KOPT-K1 (cell line): ENCODE measurements around the gene ABHD2.

Source experiments
- H3K27ac ChIP-seq: fragments of 200-600 bp; sonication (generic); 2 replicates; pipeline ENCODE4 v1.5.1; 2016; ENCODE audit warnings: antibody characterized with exemption, mild to moderate bottlenecking, low read depth, low read length; ENCODE audit not compliant: poor library complexity, severe bottlenecking
- H3K36me3 ChIP-seq: fragments of 200-600 bp; sonication (generic); 2 replicates; pipeline ENCODE4 v1.5.1; 2017; ENCODE audit warnings: antibody characterized with exemption, mild to moderate bottlenecking, low read length, moderate library complexity; ENCODE audit not compliant: insufficient read depth
- H3K9me3 ChIP-seq: fragments of 200-600 bp; sonication (generic); 2 replicates; pipeline ENCODE4 v1.5.1; 2017; ENCODE audit warnings: antibody characterized with exemption, low read length, mild to moderate bottlenecking; ENCODE audit not compliant: insufficient read depth, poor library complexity, severe bottlenecking

ABHD2 gene

DNA sequence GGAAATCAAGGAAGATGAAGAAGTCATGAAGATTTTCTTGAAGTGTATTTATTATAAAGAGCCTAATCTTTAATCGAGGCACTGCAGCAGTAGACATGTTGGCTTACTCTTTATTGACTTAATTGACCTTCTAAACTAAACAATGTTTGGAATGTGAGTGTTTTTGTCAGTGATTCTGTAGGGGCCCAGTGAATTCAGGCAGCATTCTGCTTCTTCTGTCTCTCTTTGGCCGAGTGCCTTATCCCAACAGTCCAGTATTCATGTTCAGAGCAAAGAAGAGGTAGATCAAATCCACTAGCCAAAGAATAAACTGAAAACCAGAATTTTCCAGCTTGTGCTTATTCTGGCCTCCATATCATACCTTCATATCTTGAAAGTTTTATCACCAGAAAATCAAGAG lies 77.4 kb downstream of the ABHD2 start:
- H3K9me3 ChIP-seq: no peaks in the 10 kb centered on the region
- no peak overlapping the region for H3K27ac ChIP-seq
- H3K36me3 ChIP-seq: no peaks in the 10 kb centered on the region; the same call in 1 of the 2 replicates

DNA sequence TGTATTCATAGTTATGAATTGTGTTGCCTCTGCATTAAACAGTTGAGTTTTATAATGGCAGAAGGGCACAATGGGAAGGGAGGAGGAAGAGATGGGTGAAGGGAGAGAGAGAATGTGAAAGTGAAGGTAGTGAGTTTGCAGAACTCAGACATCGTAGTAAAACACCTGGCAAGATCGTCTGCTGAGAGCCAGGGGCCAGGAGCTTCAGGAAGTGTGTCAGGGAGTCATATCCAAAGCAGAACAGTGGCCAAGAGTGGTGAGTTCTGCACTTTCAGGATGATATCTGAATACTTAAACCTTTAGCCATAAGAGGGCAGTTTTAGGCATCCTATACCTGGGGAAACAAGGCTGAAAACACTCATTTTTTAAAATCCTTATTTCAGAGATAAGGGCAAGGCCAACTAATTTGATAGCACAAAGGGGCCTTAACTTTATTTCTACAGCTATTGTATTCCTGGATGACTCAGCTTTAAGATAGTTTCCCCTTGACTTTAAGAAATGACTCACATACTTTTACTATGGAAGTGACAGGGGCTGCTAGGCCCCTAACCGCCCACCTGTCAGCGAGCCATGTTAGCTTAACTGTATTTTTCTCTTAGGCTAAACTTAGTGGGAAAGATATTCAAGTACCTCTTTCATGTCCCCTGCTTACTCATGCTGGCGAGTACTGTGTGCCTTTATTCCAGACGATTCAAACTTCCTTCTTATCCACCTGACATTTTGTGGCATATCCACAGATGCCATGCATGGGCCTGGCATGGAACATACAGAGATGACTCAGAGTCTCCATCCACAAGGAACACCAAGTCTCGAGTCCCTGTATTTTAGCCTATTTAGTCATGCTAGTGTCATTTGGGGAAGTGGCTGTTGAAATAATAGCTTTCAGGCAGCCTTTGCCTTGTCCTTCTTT lies 79.3 kb downstream of the ABHD2 start:
- H3K9me3 ChIP-seq: no peaks in the 10 kb centered on the region
- no peak overlapping the region for H3K27ac ChIP-seq
- H3K36me3 ChIP-seq: no peaks in the 10 kb centered on the region; the same call in 1 of the 2 replicates

DNA sequence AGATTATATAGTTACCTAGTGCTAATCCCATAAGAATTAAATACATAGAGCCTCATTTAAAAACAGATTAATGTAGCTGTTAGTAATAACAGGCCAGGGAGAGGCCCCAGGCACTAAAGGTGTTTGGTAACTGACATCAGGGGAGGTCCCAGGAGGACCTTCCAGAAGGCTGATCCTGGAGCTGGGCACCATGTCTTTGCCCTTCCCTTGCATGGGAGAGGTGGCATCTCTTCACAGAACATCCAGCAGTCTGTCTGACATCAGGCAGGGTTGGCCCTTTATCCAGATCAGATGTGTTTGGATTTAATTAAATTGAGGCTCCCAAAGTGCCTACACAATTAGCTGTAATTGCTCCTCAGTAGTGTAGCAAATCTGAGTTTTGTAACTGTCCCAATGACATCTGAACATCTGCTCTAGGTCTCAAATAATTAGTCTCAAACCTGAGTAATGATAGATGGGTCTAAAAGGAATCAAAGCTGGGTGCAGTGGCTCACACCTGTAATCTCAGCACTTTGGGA lies 80.1 kb downstream of the ABHD2 start:
- Histone ChIP-seq H3K9me3 (no peaks in the 10 kb centered on the region), H3K36me3 (peaks cover 4% of the 10 kb centered on the region; the same call in 1 of the 2 replicates), H3K27ac (no peak overlapping the region)

DNA sequence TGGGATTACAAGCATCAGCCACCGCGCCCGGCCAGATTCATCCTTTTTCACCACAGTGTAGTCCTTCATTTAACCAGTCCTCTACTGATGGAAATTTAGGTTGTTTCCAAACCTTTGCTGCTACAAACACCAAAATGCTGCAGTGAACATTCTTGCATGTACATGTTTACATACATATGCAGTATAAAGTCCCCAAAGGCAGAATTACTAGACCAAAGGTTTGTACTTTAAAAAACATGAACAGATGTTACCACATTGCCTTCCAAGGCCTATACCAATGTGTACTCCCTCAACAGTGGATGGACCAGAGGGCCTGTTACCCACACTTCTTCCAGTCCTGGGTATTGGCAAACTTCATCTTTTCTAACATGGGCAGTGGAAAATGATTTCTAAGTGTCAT lies 82.1 kb downstream of the ABHD2 start:
- H3K9me3 ChIP-seq: no peaks in the 10 kb centered on the region
- H3K36me3 ChIP-seq: 0 out of 2 replicates have a peak, but pooled peaks cover 4% of the 10 kb centered on the region
- H3K27ac ChIP-seq: no peak overlapping the region

DNA sequence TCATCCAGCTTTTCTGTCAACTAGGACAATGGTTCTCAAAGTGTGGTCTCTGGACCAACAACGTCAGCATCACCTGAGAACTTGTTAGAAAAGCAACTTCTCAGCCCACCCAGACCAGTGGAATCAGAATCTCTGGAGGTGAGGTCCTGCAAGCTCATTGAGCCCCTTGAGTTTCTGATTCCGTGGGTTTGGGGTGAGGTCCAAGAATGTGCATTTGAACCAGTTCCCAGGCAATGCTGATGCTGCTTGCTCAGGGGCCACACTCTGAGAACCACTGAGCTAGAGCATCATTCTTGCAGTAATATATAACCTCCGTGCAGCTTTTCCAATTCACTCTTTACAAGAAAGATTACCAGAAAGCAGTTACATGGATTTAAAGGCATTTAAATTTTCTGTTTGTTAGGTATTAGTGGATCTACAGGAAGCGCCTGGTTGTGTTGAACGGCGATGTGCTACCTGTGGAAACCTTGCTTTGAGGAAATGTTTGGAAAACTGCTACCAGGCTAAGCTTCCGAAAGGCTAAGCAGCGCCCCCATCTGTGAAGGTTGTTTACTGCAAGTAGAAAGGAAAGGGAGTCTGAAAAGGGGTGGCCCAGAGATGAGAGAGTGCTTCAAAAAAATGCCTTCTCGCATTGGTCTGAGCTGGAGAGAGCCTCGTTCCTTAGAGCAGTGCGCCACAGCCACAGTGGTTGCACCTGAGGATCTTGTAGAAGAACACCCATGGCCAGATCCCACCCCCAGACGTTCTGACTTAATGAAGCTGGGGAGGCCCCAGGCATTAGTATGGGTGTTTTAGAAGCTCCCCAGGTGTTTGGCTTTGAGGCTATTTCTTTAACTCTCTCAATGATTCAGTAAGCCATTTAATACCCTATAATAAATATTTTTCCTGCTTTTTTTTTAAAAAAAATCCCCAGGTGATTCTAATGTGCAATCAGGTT lies 83.1 kb downstream of the ABHD2 start:
- Histone ChIP-seq H3K27ac (no peak overlapping the region), H3K36me3 (peaks cover 7% of the 10 kb centered on the region; the same call in 1 of the 2 replicates)

DNA sequence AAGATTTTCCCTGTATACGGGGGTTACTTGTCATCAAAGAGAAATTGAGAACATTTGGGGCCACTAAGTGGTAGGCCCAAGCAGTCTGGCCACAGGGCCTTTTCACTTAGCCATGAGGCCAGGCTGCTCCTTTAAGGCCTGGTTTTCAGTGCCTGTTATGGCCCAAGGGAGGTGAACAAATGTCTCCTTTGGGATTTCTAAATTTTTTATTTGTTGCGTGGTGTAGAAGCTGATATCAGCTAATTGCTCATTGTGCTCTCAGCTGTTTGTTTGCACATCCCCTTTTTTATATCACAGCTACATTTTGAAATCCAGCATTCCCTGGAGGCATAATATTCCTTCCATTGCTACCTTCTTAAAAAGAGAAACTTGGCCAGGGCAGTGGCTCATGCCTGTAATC lies 84.7 kb downstream of the ABHD2 start:
- Histone ChIP-seq H3K27ac (no peak overlapping the region), H3K9me3 (no peaks in the 10 kb centered on the region), H3K36me3 (peaks cover 21% of the 10 kb centered on the region)

More for the DNA sequence above, 83.1 kb downstream of the ABHD2 start:
- no peaks in the 10 kb centered on the region for H3K9me3 ChIP-seq

DNA sequence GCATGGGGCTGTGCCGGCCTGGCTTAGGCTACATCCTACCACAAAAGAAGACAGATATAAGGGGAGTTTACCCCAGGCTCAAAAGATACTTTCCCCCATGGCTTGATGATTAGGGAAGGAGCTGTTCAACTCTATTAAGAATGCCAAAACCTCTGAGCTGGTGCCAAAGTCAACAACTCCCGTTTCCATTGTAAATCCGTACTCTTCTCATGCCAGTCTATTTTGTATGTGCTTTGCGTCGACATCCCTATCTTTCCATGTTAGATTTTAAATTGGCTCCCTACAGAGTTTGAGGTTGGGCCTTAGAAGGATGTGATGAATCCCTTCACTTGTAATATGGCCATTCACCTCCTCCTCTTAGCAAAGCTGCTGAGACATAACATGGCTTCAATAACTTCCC lies 86.2 kb downstream of the ABHD2 start:
- no peak overlapping the region for H3K27ac ChIP-seq
- H3K9me3 ChIP-seq: no peaks in the 10 kb centered on the region
- peaks cover 28% of the 10 kb centered on the region for H3K36me3 ChIP-seq

DNA sequence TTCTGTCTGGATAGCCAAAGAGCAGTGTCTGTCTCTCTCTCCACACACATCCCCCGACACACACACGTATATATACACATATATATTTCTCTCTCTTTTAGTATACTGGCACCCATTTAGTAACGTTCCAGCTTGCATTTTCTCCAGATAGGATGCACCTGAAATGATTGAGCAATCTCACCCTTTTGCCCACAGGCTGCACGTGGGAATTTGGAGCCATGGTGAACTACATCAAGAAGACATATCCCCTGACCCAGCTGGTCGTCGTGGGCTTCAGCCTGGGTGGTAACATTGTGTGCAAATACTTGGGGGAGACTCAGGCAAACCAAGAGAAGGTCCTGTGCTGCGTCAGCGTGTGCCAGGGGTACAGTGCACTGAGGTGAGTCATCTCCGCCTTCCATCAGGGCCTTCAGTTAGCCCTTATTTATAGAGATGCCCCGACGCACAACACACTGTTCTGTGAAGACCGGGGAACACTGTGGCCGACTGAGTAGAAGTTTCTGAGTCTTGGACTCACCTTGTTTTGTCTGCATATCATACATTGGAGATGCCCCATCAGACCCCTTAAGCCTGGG lies 87.4 kb downstream of the ABHD2 start:
- no peaks in the 10 kb centered on the region for H3K9me3 ChIP-seq
- H3K27ac ChIP-seq: no peak overlapping the region
- peaks cover 28% of the 10 kb centered on the region for H3K36me3 ChIP-seq

DNA sequence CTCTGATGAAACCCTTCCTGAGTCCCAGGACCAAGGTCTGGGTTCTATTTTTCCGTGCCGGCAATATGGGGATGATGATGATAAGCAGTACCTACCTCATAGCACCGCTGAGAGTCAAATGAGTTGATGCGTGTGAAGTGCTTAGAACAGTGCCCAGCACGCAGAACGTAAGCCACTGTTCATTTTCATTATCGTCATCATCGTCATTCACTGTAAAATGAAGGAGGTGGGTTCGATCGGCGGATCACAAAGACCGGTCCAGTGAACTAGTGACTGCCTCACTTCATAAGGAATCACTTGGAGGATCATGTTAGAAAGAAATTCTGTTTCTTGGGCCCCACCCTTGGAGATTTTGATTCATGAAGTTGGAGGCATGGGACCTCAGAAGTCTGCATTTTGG lies 88.9 kb downstream of the ABHD2 start:
- no peak overlapping the region for H3K27ac ChIP-seq
- no peaks in the 10 kb centered on the region for H3K9me3 ChIP-seq
- H3K36me3 ChIP-seq: peaks cover 28% of the 10 kb centered on the region

DNA sequence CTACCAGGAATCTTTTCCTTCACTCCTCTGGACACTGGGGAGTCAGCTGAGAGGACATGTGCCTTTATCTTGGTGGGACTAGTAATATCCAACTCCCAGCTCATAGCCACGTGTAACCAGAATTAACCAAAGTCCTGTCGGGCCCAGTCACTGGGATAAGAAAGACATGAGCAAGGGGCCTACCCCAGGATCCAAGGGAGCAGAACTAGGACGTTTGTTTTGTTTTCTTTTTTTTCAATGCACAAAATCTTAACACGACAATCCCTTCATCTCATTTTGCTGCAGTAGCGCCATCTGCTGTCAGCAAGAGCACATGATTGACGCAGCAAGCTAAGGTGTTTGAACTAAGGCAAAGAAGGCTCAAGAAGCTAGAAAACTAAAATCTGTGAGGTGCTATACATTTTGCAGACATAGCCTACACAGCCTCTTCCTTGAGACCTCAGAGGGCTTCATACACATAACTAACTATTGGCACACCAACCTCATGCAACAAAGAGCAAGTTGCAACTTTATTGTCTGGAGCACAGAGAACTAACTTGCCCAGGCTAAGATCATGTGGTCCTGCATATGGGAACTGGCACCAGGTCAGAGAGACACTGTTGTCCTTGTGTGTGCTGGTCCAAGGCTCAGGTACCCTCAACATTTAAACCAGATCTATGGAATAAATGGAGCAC lies 89.5 kb downstream of the ABHD2 start:
- Histone ChIP-seq H3K36me3 (peaks cover 26% of the 10 kb centered on the region), H3K27ac (no peak overlapping the region), H3K9me3 (no peaks in the 10 kb centered on the region)

DNA sequence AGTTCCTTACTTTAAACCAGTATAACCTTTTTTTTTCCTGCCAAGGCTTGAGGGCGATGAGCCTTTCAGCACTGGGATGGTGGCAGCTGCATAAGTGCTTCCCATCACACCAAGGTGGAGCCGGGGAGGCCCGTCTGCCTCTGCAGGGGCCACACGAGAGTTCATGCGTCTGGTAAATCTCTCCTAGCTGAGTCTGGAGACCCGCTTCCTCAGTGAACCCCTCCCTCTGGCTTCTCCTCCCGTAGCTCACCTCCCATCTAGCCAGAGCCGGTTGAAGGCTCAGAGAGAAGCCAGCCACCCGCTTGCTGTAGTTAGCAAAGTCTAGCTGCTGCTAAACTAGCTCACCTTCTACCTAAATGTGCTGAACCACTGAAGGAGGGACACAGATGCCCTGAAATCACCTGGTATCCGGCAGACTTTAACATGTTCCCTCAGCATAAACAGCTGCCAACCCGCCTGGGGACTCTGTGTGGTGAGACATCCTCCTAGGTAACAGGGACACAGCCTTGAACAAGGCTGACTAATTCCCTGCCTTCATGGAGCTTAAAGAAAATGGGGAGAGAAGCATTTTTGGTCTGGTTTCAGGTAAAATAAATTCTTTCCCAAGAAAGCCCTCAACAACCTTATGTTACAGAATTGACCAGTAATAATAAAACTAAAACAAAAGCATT lies 90.2 kb downstream of the ABHD2 start:
- Histone ChIP-seq H3K9me3 (no peaks in the 10 kb centered on the region), H3K27ac (no peak overlapping the region), H3K36me3 (peaks cover 24% of the 10 kb centered on the region)

DNA sequence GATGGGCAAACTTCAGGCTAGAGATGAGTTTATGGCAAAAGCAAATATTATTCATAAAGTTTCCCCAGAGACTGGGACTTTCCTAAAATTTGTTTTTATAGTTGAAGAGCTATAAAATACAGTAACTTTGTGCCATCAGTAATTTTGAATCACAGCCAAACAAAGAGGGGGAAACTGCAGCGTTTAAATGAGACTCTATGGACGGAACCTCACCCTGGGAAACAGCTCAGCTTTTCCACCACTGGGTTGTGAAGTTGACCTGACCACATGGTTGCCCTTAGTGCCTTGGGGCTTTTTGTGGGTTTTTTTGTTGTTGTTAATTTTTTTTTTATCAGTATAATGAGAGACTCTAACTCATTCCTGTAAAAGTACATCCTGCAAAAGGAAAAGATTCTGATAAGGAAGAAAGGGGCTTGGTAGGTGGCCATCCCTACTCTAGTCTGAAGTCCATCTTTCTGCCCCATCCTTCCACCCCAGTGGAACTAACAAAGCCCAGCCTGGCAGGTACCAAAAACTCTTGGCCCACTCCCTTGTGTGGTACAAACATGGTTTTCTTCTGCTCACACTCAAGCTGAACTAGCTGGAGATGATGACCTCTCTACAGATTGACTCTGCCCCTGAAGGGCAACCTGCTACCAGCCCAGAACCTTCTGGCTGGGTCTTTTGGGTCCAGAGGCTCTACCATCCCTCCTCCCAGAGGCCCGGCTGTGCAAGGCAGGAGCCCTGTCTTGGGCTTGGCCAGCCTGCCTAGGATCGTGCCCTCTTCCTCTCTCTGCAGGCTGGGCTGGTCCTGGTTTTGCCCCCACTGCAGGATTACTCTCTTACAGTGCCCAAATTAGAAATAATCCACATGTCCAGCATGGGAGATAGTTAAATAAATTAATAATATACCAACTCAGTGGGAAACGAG lies 92.0 kb downstream of the ABHD2 start:
- H3K27ac ChIP-seq: no peak overlapping the region
- no peaks in the 10 kb centered on the region for H3K9me3 ChIP-seq
- H3K36me3 ChIP-seq: peaks cover 24% of the 10 kb centered on the region

DNA sequence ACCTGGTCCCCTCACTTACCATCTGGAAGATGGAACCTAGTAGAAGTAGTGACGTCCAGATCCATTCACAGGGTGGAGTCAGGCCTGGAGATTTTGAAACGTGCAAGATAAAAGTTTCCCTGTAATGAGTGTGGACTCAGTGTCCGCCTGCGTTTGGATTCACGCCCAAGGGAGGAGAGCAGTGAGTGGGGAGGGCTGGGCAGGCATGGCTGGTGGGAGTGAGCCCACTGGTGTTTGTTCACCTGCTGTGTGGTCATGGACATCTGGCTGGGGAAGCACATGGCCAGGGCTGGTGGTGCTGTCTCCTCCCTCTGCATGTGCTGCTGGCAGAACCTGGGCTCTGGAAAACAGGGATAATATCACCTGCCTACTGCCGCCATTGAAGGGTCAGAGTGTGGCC lies 96.1 kb downstream of the ABHD2 start:
- no peak overlapping the region for H3K27ac ChIP-seq
- H3K9me3 ChIP-seq: no peaks in the 10 kb centered on the region
- H3K36me3 ChIP-seq: peaks cover 21% of the 10 kb centered on the region; the same call in 1 of the 2 replicates
